CD4-positive, alpha-beta T cell treated with Interleukin-15 for 4 hours (primary cell): ENCODE results near the gene KIAA0040.

ENCODE experiments used
- DNase-seq: peaks from one replicate; pipeline ENCODE4 v3.0.0-alpha.2; 2020; ENCODE audit warnings: low spot score

The KIAA0040 gene

GRCh38 chr1:175192630-175193526, at the start of gene KIAA0040:
Gene KIAA0040 (minus strand): TSS chr1:175192776. CDS start chr1:175161013, 31,763 bp downstream.
- DNase-seq: peak; percentile 52

- DNase-seq: no peak
Measured at GRCh38 chr1:175237389-175237788, 44.8 kb upstream of the KIAA0040 start.

- no peak for DNase-seq
Measured at GRCh38 chr1:175234639-175235038, 42.1 kb upstream of the KIAA0040 start.

GRCh38 chr1:175232335-175232734, 39.8 kb upstream of the KIAA0040 start:
- no peak for DNase-seq

- DNase-seq: no peak
Measured at GRCh38 chr1:175225805-175226129, 33.2 kb upstream of the KIAA0040 start.

DNA sequence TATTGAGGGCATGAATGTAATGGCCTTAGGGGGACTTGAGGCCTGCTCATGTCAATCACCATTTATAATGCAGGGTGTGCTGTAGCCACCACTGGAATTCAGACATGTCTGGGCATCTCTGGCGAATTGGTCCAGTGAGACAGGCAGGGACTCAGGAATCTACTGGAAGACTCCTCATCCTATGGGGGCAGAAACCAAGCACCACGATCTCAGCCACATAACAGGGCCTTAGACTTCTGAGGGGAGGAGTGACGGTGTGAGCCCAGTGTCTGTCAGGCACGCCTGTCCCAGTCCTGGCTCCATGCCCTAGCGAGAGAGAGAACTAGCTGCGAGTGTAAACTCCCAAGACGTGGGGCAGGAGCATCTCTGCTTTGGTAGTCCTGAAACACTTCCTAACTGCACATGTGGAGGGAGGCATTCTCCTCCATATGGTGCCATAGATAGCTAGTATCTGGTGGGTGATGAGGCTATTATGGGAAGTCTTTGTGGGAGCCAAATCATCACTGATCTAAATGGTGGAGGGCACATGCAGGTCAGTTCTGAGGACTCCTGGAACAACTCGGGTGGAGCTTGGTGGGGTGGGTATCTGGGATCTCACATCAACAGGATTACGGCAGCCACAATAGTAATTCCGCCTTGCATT, 29.8 kb upstream of the KIAA0040 start:
- DNase-seq: no peak

GRCh38 chr1:175221557-175222175, 29.1 kb upstream of the KIAA0040 start:
- DNase-seq: no peak

DNA sequence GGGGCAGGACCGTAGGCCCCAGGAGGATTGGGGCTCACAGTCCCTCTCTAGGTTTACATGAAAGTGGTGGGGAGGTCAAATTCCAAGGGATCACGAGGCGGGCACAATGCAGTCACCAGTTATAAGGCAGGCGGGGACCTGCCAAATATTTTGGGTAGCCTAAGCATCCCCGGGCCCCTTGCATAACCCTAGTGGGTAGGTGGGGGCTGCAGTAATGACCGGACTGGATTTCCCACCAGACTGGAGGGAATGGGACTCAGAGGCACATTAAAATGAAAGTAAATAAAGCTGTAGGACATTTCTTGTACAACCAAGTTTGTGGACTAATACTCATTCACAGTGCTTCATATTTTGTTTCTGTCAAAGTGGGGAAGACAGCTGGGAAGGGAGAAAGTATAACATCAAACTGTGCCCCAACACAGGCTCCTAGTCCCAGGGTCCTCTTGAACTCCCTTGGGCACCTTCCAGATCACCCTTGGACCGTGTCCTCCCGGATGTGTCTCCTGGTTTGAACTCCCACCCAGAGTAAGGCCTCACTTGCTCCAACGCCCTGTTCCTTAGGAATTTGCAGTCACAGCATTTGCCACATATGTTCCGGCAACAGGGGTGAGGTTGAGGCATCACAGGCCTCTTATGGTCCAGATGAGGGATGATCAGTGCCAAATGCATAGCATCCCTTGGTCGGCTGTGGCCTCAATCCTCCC, 28.4 kb upstream of the KIAA0040 start:
- no peak for DNase-seq

GRCh38 chr1:175219774-175220173, 27.2 kb upstream of the KIAA0040 start:
- DNase-seq: no peak

- DNase-seq: no peak
Measured at GRCh38 chr1:175218786-175219434, 26.3 kb upstream of the KIAA0040 start.

DNA sequence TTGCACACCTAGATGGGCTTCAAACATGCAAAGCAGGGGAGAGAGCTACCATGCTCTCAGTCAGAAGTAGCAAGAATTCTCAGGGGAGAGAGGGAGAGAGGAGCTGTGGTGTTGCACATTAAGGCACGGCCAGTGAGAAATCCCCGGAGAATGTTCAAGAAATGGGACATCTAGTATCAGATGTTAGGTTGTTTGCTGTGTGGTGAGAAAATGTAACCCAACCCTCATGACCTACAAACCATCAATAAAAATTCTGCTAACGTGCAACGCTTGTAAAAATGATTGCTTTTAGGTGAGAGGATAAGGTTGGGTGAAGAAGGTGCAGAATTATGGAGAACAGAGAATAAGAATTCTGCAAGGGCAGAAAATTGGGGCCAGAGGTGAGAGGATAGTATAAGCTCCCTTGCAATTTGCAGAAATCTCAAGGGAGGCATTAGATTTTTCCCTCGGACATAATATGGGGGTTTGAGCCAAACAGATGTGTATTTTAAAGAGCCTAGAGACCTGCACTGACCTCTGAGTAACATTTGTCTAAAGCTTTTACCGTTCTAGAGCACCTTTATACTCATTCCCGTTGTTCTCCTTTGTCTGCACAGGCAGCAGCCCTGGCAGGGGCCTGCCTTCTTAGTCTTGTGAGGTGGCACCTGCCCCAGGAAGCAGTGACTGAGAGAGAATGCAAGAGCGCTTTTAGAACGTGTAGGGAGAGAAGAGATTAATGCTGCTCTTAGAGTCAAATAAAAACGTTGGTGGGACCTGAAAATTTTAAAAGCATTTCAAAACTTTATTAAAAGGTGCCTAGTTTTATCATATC, 25.4 kb upstream of the KIAA0040 start:
- DNase-seq: no peak

- DNase-seq: no peak
Measured at GRCh38 chr1:175216444-175216843, 23.9 kb upstream of the KIAA0040 start.

DNA sequence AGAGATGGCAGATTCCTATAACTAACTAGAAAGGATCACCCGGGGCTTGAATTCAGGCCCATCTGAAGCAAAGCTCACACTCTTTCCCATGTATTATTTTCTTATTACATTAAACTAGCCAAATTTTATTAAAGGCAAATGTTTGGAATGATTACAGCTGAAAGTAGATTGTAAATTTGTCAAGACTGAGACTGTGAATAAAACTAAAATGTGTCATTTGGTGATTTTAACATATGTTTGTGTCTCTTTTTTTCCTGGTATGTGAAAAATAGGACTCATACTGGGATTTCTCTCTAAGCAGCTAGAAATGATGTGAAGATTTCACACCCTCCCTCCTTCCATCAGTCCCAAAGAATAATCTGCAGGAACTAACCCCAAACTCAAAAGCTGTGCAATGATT, 19.1 kb upstream of the KIAA0040 start:
- no peak for DNase-seq

- no peak for DNase-seq
Measured at GRCh38 chr1:175210744-175211143, 18.2 kb upstream of the KIAA0040 start.

DNA sequence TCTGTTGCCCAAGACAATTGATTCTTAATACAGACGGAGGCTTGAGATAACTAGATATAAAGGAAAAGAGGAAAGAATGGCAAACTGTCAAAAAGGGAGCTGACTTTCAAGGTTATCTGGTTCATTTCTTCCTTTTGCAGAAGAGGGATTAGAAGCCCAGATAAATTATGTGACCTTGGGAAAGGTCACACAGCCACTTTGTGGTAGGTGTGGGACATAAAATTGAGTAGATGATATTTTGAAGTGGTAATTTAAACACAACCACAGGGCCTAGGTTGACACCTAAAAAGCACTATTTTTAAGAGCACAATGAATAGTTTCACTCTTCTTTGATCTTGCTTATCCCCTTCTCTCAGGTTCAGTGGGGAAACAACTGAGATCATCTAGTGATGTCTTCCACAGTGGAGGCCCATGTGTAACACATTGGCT, 16.9 kb upstream of the KIAA0040 start:
- DNase-seq: peak; percentile 40

DNA sequence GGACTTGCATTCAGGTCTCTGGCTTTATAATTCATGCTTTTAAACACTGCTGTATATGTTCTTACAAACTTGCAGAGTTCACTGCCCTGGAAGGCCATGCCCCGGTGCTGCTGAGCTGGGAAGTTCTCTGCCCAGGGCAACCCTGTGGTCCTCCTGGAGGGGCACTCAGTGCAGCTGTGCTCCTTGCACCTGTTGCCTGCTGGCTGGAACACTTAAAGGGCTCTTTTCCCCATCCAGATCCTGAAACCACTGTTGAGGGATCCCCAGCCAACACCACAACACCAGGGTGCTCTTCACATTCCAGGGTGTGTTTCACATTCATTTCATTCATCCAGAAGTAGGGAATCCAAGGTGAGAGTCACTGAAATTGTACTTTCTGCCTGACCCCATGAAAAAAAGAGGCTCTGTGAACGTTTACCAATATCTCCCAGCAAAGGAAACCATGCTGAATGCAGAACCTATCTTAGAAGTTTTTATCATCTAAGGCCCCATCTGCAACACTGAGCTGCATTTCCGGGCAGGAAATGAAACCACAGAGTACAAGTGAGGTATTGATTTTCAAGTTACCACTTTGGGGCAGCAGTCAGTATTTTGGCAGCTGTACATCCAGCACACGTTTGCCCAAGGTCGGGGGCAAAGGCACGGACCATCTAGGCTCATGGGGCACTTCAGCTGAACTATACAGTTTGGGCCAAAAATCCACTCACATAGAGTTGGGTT, 16.4 kb upstream of the KIAA0040 start:
- peak; percentile 68 for DNase-seq

DNA sequence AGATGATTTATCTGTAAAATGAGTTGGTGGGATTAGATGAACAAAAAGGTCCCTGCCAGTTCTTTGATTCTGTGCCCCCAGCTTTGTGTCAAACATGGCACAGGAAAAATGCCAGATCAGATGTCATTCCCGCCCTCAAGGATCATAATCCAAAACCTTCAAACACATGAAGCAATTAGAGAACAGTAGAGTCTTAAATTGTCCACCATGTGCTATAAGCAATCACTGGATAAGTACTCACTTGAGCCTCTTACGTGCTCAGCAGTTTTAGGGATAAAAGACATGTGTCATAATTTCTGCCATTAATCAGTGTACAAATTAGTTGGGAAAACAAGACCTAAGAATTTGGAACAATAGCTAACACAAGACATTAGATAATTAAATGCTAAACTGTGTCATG, 15.4 kb upstream of the KIAA0040 start:
- no peak for DNase-seq

DNA sequence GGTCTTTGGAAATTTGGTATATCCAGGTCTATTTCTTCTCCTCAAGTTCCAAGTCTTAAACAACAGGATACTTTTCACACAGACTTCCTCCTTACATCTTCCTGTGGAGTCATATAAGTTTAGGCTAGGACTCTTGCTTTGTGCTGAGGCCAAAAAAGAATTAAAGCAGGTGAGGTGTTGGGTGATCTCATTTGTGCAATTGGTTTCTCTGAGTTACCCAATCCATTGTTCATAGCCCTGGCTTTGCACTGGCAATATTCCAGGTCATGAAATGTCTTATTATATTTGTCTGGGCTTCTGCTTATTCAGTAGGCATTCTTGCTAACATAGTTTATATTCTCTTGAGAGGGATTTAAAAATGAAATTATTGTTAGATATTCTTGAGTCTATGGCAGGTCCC, 14.1 kb upstream of the KIAA0040 start:
- no peak for DNase-seq

DNA sequence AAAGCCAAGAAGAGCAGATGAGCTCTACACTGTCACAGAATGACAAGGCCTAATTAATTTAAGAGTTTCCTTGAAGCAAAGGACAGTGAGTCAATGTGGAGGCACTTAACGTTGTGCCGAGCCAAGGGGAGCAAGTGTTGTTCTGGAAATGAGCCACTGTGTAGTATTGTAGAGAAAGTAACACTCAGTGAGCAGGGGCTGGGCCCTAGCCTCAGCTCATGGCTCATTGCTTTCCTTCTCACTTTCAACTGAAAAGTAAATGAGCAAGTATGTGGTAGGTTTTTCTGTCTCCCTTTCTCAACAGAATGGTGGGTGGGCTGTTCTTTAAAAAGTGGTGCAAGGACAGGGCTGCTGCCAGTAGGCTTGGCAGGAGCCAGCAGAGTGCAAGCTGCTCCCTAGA, 11.8 kb upstream of the KIAA0040 start:
- no peak for DNase-seq

- DNase-seq: no peak
Measured at GRCh38 chr1:175203570-175204068, 11.0 kb upstream of the KIAA0040 start.
